HG03342 (cell line): Measurements from ENCODE around the gene ANKRD9.

Source experiments
- ATAC-seq: cut with Tn5 transposase; IDR thresholded peaks from one replicate; pipeline ENCODE4 v1.9.1; 2021; ENCODE audit warnings: mild to moderate bottlenecking, moderate library complexity; ENCODE audit not compliant: unreplicated experiment

Gene ANKRD9

DNA sequence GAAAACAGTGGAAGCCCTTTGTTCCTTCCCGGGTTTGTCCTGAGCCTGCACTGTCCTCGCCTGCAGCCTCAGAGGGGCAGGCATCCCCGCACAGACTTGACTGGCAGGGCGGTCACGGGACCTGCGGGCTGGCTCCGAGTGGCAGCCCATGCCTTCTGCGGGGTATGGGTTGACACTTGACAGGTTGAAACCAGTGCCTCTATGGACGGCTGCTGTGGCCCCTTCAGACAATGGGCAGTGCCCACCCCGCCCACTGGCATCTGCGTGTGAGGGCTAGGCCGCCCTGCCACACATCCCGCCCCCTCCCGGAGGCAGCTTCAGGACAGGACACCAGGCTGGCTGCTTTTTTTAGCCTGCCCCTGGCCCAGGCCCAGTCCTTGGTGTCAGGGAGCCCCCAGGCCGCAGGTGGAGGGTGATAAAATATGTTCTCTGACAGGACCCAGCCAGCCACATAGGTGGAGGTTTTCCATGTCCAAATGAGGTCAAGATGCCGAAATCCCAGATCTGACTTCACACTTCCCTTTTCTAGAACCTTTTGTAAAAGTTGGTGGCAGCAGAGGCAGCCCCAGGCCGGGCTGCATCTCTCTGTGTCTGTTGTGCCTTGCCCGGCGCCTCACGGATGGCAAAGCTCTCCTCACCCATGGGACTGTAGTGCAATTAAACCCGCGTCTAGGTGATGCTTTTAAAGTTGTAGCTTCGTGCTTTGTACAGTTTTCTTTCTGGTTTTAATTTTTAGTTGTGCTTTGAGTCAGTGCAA, 10.0 kb downstream of the ANKRD9 start:
- no peak for ATAC-seq

- no peak for ATAC-seq
These were observed 10.8 kb downstream of the ANKRD9 start for GRCh38 chr14:102498678-102499265.

DNA sequence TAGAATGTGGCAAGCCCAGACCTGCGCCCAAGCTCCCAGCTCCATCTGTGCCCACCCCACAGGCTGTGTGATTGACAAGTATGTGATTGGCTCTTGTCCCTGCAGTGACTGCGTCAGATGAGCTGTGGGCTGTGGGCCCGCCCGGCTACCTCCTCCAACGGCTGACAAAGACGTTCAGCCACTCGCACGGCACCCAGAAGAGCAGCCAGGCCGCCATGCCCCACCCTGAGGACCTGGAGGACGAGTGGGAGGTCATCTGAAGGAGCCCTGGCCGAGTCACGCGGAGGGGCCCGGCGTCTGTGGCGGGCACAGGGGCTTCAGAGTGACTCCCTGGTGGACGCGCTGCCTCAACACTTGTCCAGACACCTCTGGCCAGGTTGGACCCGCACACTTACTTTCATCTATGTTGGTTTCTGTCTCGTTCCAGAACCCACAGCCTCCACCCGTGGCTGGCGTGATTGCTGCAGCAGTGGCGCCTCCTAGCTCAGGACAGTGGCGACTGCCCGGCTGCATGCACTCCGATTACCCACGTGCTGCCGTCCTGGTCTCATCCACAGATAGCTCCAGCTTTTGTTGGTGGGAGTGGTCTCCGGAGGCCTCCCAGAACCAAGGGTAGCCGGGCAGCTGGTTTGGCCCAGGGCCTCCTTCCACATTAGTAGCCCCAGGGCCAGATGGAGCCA, 11.4 kb downstream of the ANKRD9 start:
- ATAC-seq, result no peak

DNA sequence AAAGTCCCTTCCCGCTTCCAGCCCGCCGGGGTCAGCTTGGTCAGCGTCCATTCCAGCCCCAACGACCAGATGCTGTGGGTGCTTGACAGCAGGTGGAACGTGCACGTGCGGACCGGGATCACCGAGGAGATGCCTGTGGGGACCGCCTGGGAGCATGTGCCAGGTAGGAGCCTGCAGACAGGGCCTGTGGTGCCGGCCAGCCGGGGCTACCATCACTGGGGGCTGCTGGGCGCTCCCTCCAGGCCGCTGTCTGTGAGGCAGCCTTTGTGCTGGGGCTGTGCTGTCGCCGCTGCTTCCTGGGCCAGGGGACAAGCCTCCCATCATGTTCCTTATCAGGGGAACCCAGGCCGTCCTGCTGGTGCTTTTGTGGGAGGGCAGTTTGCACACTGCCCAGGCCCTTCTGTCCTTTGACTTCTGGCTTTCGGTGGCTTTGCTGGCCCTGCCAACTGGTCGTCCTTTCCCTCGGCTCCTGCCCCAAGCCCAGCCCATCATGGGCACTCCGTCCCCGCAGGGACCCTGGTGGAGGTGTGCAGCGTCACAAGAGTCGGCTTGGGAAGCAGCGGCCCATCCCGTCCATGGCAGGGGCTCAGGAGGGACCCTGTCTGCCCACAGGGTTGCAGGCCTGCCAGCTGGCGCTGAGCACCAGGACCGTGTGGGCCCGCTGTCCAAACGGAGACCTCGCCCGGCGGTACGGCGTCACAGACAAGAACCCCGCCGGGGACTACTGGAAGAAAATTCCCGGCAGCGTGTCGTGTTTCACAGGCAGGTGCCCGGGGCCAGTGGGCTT, 12.4 kb downstream of the ANKRD9 start:
- no peak for ATAC-seq

GRCh38 chr14:102496331-102496691, 13.3 kb downstream of the ANKRD9 start:
- no peak for ATAC-seq

GRCh38 chr14:102495491-102496330, 13.9 kb downstream of the ANKRD9 start:
- ATAC-seq, result no peak

- no peak for ATAC-seq
These were observed 16.0 kb downstream of the ANKRD9 start for GRCh38 chr14:102493585-102493984.

DNA sequence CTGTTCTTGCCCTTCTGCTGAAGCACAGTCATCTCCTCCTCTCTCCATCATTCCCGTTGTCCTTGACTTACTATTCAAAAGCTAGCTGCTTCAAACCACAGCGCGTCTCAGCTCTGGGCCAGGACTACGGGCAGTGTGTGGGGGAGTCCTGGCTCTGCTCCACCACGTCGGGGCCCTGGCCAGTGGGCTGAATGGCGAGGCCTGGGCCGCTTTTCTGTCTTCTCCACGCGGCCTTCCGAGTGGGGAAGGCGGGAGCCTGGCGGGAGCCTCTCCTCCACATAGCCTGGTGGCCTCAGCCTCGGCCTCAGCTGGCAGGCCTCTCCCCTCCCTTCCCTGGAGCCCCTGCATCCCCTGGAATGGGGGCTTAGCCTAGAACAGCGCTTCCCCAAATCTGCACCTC, 16.5 kb downstream of the ANKRD9 start:
- ATAC-seq, result no peak

GRCh38 chr14:102492531-102492910, 17.1 kb downstream of the ANKRD9 start:
- ATAC-seq, result no peak

DNA sequence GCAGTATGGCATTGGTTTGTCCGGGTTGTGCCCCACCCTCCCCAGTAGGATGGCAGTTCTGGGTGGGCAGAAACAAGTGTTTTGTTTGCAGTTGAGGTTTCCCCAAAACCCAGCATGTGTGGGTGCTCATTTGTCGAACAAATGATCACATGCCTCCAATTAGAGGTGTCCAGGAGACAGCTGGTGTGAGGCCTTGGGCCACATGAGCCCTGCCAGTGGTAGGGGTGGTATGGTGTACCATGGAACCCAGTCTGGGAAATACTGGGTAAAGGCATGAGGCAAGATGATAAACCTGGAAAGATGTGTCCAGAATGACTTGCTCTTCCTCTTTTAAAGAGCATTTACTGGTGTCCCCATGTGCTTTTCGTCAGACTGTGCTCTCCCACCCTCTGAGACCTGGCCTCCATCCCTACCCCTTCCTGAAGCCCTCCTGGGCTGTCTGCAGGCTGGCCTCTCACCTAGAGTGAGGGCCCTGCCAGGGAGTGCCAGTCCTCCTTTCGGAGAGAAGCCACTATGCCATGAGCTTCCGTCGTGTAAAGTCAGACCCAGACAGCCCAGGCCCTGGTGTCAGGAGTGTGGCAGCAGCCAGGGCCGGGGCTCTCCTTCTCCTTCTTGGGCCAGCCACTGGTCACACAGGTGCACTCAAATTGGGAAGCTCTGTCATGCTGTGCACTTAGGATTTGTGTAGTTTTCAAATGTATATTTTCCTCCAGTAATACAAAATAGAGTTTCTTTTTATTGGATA, 17.6 kb downstream of the ANKRD9 start:
- no peak for ATAC-seq

- no peak for ATAC-seq
These were observed 18.2 kb downstream of the ANKRD9 start for GRCh38 chr14:102491366-102491765.

GRCh38 chr14:102490456-102490855, 19.1 kb downstream of the ANKRD9 start:
- ATAC-seq, result no peak

- no peak for ATAC-seq
These were observed 22.4 kb downstream of the ANKRD9 start for GRCh38 chr14:102487204-102487577.

DNA sequence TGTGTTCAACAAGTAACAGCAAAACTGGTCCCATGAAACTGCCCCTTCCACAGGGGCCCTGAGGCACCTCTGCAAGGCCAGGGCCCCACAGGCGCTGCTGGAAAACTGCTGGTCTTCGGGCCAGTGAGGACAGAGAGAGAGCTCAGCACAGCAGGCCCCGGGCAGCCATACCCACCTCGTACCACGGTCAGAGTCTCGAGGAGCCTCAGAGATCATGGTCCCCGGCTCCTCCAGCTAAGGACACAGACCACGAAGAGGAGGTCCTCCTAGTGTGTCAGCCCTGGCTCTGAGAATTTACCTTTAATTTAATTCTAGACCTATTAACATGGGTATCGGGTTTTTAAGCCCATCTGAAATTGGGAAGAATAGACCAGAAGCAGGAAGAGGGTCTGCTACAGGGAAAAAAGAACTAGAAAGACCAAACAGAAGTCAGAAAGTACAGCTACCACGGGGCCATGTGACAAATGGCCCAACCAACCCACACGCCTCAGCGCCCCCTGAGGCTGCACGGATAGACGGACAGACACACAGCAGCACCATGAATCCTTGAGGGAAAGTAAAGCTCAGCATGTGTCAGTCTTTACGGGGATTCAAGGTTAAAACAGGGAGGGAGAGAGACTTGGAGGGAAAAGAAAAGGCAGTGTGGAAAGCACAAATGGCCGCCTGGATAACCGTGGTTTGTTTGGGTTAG, 22.9 kb downstream of the ANKRD9 start:
- ATAC-seq, result no peak

GRCh38 chr14:102485693-102486512, 23.7 kb downstream of the ANKRD9 start:
- no peak for ATAC-seq

DNA sequence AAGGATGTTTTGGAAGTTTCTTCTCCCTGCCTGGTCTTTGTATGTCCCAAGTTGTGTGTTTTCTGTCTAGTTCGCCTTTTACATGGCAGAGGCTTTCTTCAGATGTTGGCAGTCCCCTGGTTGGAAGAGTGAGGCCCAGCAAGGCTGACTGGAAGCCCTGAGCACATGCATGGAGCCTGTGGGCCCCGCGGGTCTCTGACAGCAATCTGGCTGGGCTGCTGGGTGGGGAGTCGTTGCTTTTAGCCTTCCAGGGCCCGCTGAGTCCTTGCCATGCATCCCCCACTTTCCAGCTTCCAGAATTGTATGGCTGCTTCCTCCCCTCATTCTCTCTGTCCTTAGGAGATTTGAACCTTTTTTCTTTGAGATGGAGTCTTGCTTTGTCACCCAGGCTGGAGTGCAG, 25.3 kb downstream of the ANKRD9 start:
- no peak for ATAC-seq

GRCh38 chr14:102481791-102482238, 27.8 kb downstream of the ANKRD9 start:
- ATAC-seq, result no peak

DNA sequence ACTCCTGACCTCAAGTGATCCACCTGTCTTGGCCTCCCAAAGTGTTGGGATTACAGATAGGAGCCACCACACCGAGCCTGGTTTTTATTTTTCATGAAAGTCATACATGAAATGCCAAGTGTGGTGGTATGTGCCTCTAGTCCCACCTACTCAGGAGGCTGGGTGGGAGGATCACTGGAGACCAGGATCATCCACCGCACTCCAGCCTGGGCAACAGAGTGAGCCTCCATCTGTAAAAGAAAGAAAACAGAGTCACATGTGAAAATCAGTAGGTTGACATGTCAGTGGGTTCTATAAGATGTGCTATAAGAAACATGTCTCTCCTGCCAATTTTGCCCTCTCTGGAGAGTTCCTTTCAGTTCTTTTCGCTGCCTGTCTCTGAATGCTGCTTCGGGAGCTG, 28.2 kb downstream of the ANKRD9 start:
- ATAC-seq, result no peak
